NCI-H2171 treated with DMSO at 0.1 percent for 48 hours (cell line): ENCODE measurements around the gene SUPT3H.
"Not testable (repeated sequence)": the region's sequence is repeated elsewhere in the genome, so short reads cannot be mapped to it uniquely, and the experiment has no call there.

Source experiments
- DNase-seq: peaks from one replicate; lab custom pipeline; 2025; lab: John Stamatoyannopoulos, UW

The SUPT3H gene

GRCh38 chr6:45175272-45175671, 202.5 kb downstream of the SUPT3H start:
- no peak for DNase-seq

GRCh38 chr6:45174045-45174444, 203.7 kb downstream of the SUPT3H start:
- DNase-seq: no peak

- no peak for DNase-seq
These were observed 206.4 kb downstream of the SUPT3H start for GRCh38 chr6:45171380-45171779.

- no peak for DNase-seq
These were observed 207.4 kb downstream of the SUPT3H start for GRCh38 chr6:45170309-45170708.

GRCh38 chr6:45169815-45170214, 207.9 kb downstream of the SUPT3H start:
- DNase-seq: no peak

- DNase-seq: no peak
These were observed 213.6 kb downstream of the SUPT3H start for GRCh38 chr6:45163952-45164766.

- no peak for DNase-seq
These were observed 217.4 kb downstream of the SUPT3H start for GRCh38 chr6:45160305-45160704.

GRCh38 chr6:45156075-45156474, 221.7 kb downstream of the SUPT3H start:
- no peak for DNase-seq

GRCh38 chr6:45155341-45155894, 222.3 kb downstream of the SUPT3H start:
- no peak for DNase-seq

GRCh38 chr6:45154679-45155078, 223.1 kb downstream of the SUPT3H start:
- no peak for DNase-seq

GRCh38 chr6:45148711-45149341, 228.9 kb downstream of the SUPT3H start:
- no peak for DNase-seq

- no peak for DNase-seq
These were observed 229.5 kb downstream of the SUPT3H start for GRCh38 chr6:45148278-45148677.

- DNase-seq: not testable (repeated sequence)
These were observed 232.1 kb downstream of the SUPT3H start for GRCh38 chr6:45145658-45146057.

GRCh38 chr6:45138765-45139164, 239.0 kb downstream of the SUPT3H start:
- no peak for DNase-seq

GRCh38 chr6:45136495-45136894, 241.2 kb downstream of the SUPT3H start:
- no peak for DNase-seq

- DNase-seq: no peak
These were observed 245.0 kb downstream of the SUPT3H start for GRCh38 chr6:45132658-45133294.

- DNase-seq: no peak
These were observed 245.7 kb downstream of the SUPT3H start for GRCh38 chr6:45132059-45132458.

- no peak for DNase-seq
These were observed 248.7 kb downstream of the SUPT3H start for GRCh38 chr6:45129051-45129450.

GRCh38 chr6:45127185-45127584, 250.5 kb downstream of the SUPT3H start:
- DNase-seq: no peak

GRCh38 chr6:45126033-45126432, 251.7 kb downstream of the SUPT3H start:
- DNase-seq: no peak

GRCh38 chr6:45123023-45123422, 254.7 kb downstream of the SUPT3H start:
- DNase-seq: no peak

GRCh38 chr6:45118754-45119153, 259.0 kb downstream of the SUPT3H start:
- no peak for DNase-seq
